SH-SY5Y (cell line): ENCODE results near the gene GFY.

ENCODE experiments used
- GATA2 ChIP-seq: IDR thresholded peaks from 2 replicates; pipeline ENCODE4 v1.6.1; 2011; ENCODE audit warnings: mild to moderate bottlenecking, low read depth, low read length
- GATA3 ChIP-seq: IDR thresholded peaks from 2 replicates; pipeline ENCODE4 v1.6.1; 2011; ENCODE audit warnings: low read depth, mild to moderate bottlenecking, low read length, moderate library complexity

DNA sequence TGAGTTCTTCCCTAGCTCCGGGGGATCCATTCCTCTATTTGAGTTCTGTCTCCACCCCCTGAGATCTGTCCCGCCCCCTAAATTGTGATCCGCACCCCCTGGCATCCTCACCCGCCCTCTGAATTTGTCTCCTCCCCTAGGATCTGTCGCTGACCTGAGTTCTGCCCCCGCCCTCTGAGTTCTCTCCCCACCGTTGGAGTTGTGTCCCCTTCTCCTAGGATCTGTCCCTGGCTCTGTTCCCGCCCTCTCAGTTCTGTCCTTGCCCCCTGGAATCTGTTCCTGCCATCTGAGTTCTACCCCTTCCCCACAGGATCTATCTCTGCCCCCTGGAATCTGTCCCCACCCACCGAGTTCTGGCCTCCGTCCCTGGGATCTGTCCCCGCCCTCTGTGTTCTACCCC lies 17.2 kb downstream of the GFY start:
- TF ChIP-seq GATA3 (no peak), GATA2 (no peak)
